Chondrocyte (in vitro differentiated cells): ENCODE results near the gene SNX22. TPM values are rescaled to one million over a fixed set of nuclear protein-coding genes. Genes with fewer than 3 reads are reported as not detected.

ENCODE experiments used
- DNase-seq: peaks from one replicate; pipeline ENCODE4 v3.0.0; 2021; ENCODE audit warnings: mixed read lengths, low spot score
- H3K27ac Mint-ChIP-seq: one replicate; pipeline ENCODE4 v1.8.0; 2021; ENCODE audit warnings: mild to moderate bottlenecking, moderate library complexity, mixed read lengths; ENCODE audit not compliant: unreplicated experiment
- H3K27me3 Mint-ChIP-seq: 2 replicates; pipeline ENCODE4 v1.8.0; 2021; ENCODE audit warnings: low read depth, mixed read lengths
- H3K36me3 Mint-ChIP-seq: 2 replicates; pipeline ENCODE4 v1.8.0; 2021; ENCODE audit warnings: low read depth, mixed read lengths
- H3K4me1 Mint-ChIP-seq: 2 replicates; pipeline ENCODE4 v1.8.0; 2021; ENCODE audit warnings: low read depth, mild to moderate bottlenecking, mixed read lengths
- H3K4me3 Mint-ChIP-seq: one replicate; pipeline ENCODE4 v1.8.0; 2021; ENCODE audit warnings: mild to moderate bottlenecking, moderate library complexity, mixed read lengths; ENCODE audit not compliant: unreplicated experiment
- H3K9me3 Mint-ChIP-seq: 2 replicates; pipeline ENCODE4 v1.8.0; 2021; ENCODE audit warnings: low read depth, mixed read lengths
- total RNA-seq: library from RNA; stranded (reverse); gene quantifications from 3 replicates; pipeline ENCODE4 v1.2.1, GENCODE V29; 2021
- TF ChIP-seq, protein P1 (sequence below): fragments of 200-600 bp; sonication (generic); IDR thresholded peaks from 2 replicates; pipeline ENCODE4 v1.5.0; 2021; ENCODE audit warnings: antibody characterized with exemption, mild to moderate bottlenecking, moderate library complexity

SNX22 gene
- total RNA-seq, 1 donor from 2014 or later, result 0.15 TPM

DNA sequence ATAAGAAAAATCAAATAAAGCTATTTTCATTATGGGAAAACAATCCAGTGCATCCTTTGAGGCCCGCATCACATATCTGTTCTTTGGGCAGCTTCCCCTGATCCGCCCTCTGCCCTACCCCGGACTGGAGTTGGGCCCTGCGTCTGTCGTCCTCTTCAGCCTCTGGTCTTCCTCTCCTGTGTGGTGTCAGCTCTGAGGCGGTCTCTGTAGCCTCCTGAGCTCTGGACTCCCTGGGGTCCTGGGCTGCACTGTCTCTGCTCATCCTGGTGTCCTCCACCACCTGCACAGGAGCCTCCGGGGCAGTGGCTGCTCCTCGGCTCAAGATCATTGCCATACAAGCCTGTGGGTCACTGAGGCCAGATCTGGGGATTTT, 7.4 kb upstream of the SNX22 start:
- H3K27me3 Mint-ChIP-seq, result no peaks in the 10 kb centered on the region
- peaks cover 12% of the 10 kb centered on the region for H3K36me3 Mint-ChIP-seq
- H3K9me3 Mint-ChIP-seq, result no peaks in the 10 kb centered on the region
- no peak overlapping the region for H3K4me3 Mint-ChIP-seq
- peaks cover 9% of the 10 kb centered on the region for H3K4me1 Mint-ChIP-seq
- H3K27ac Mint-ChIP-seq, result no peak overlapping the region
- TF ChIP-seq, protein P1, sequence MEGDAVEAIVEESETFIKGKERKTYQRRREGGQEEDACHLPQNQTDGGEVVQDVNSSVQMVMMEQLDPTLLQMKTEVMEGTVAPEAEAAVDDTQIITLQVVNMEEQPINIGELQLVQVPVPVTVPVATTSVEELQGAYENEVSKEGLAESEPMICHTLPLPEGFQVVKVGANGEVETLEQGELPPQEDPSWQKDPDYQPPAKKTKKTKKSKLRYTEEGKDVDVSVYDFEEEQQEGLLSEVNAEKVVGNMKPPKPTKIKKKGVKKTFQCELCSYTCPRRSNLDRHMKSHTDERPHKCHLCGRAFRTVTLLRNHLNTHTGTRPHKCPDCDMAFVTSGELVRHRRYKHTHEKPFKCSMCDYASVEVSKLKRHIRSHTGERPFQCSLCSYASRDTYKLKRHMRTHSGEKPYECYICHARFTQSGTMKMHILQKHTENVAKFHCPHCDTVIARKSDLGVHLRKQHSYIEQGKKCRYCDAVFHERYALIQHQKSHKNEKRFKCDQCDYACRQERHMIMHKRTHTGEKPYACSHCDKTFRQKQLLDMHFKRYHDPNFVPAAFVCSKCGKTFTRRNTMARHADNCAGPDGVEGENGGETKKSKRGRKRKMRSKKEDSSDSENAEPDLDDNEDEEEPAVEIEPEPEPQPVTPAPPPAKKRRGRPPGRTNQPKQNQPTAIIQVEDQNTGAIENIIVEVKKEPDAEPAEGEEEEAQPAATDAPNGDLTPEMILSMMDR, result no peak
- DNase-seq, result no peak

DNA sequence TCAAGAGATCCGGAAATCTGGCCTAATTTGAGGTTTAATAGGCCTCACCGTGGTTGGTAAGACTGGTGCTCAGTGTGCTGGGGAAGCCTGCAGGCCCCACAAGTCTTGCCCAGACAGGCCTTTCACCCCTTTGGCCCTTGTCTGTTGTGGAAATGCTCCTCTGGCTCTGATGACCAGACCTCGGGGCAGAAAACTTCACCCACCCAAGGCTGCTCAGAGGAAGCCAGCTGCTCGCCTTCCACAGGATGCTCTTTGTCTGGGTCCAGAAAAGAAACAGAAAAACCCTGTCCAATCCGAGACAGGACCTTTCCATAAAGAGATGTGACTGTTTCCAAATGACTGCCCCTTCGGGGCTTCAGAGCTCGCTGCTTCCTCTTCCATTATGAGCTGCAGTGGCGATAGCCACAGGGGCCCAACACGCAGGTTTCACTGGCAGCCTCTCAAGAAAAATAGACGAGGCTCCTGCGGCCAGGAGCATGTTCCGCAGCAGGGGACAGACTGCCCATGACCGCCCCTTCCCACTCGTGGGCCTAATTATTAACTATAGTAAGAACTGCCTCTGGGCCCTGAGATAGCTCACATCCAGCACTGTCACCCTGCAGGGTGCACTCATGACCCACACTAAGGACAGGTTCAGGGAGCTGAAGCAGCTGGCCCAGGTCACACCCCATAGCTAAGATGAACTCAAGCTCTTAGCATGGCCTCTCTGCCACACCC, 6.8 kb upstream of the SNX22 start:
- TF ChIP-seq, protein P1, result no peak
- DNase-seq, result no peak
- Mint-ChIP-seq H3K4me3 (no peak overlapping the region), H3K27ac (peak overlapping the region; percentile 41), H3K4me1 (peaks cover 9% of the 10 kb centered on the region), H3K36me3 (peaks cover 12% of the 10 kb centered on the region), H3K27me3 (no peaks in the 10 kb centered on the region), H3K9me3 (no peaks in the 10 kb centered on the region)

DNA sequence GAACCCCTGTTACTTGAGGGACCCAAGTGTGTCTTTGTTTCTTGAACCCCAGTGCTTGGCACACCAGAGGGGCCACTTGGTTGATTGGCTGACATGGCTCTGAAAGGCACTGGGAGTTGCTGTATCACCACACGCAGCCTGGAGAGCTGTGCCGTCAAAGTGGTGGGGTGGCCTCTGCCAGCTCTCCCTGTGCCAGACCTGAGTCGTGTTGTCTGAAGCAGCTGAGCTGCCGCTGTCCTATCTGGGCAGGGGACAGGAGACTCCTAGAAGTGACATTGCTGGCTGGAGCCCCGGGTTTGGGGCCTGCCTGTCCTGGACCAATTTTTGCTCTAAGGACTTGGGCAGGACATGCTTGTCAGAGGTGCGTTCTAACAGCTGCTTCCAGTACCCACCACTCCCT, 5.5 kb upstream of the SNX22 start:
- no peak for DNase-seq
- peaks cover 12% of the 10 kb centered on the region for H3K36me3 Mint-ChIP-seq

DNA sequence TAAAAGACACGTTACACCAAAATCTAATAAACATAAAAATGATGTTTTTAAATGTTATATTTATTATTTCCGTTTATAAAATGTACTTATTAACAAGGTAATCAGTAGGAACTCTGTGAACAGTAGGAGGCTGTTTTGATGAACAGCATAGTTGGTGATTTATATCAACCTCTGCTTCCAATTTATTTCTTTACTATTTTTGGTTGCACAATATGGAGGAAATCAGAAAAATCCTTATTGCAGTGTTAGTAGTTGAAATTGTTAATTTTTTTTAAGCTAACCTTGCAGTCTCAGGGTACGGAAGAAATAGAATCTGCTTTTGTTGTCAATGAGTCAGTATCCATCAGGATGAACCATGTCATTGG, 5.0 kb upstream of the SNX22 start:
- Mint-ChIP-seq H3K36me3 (peaks cover 10% of the 10 kb centered on the region), H3K4me1 (peaks cover 12% of the 10 kb centered on the region), H3K9me3 (no peaks in the 10 kb centered on the region), H3K27ac (no peak overlapping the region), H3K27me3 (no peaks in the 10 kb centered on the region), H3K4me3 (no peak overlapping the region)
- TF ChIP-seq, protein P1, result no peak
- DNase-seq, result no peak

More for the DNA sequence above, 5.5 kb upstream of the SNX22 start:
- TF ChIP-seq, protein P1, result no peak
- Mint-ChIP-seq H3K4me1 (peaks cover 11% of the 10 kb centered on the region), H3K4me3 (no peak overlapping the region), H3K27ac (no peak overlapping the region), H3K9me3 (no peaks in the 10 kb centered on the region), H3K27me3 (no peaks in the 10 kb centered on the region)

DNA sequence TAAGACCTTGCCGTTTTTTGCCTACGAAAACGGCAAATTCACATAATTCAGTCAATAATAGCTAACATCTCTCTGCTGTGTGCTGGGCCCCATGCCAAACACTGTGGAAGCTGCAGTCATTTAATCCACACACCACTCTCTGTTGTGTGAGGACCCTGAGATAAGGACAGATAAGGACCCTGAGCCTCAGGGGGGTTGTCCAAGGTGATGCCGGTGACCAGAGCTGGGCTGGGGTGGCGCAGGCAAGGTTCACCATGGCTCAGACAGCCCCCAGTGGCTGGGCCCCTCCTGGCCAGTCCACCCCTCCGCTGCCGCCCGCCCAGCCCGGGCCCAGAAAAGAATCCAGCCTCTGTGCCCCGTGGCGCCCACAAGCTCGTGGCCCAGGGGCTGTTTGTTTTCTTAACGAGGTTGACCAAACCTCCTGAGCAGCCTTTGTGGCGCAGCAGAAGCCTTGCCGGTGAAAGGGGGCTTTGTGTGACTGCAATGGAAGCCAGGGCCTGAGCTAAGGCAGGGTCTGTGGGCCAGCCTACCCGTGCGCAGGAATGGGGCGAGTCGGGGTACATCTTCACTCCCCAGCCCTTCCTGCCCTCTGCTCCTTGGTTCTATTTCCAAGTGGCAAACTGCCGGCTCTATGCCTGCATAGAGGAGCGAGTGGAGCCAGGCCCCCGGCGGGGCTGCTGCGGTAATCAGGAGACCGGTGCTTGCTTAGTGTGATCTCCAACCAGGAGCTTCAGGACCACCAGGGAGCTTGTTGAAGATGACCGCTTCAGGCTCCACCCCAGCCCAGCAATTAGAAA, 4.4 kb upstream of the SNX22 start:
- Mint-ChIP-seq H3K27me3 (no peaks in the 10 kb centered on the region), H3K4me1 (peaks cover 12% of the 10 kb centered on the region), H3K9me3 (no peaks in the 10 kb centered on the region), H3K36me3 (peaks cover 9% of the 10 kb centered on the region), H3K27ac (no peak overlapping the region), H3K4me3 (no peak overlapping the region)
- DNase-seq, result no peak
- TF ChIP-seq, protein P1, result no peak
